OCI-LY7 (cell line): Measurements from ENCODE around the gene CCDC116. TPM values are rescaled to one million over a fixed set of nuclear protein-coding genes. Genes with fewer than 3 reads are reported as not detected.

ENCODE experiments used
- BruUV-seq: library from RNA; stranded (reverse); fragments of 400-500 nt; replicated peaks from 2 replicates; lab custom pipeline; 2021; lab: Mats Ljungman, UMichigan
- CTCF ChIA-PET: fragments of 300-600 bp; sonication (Branson Sonifier 250); formaldehyde crosslinking; loops from one replicate; lab custom pipeline; 2022; ENCODE audit warnings: antibody characterized with exemption; ENCODE audit not compliant: unreplicated experiment; lab: Charles Lee
- POLR2A ChIA-PET: fragments of 300-600 bp; sonication (Branson Sonifier 250); formaldehyde crosslinking; loops from one replicate; lab custom pipeline; 2022; ENCODE audit warnings: antibody characterized with exemption; lab: Charles Lee
- DNase-seq: peaks from one replicate; pipeline ENCODE4 v3.0.0-alpha.2; 2015; ENCODE audit warnings: low spot score
- H2AFZ ChIP-seq: fragments of 200-600 bp; sonication (generic), shearing (Covaris generic); 2 replicates; pipeline ENCODE4 v1.6.1; 2014; ENCODE audit warnings: mild to moderate bottlenecking, antibody characterized with exemption, low read length, moderate library complexity
- H3K27ac ChIP-seq: fragments of 200-600 bp; sonication (generic); 2 replicates; pipeline ENCODE4 v1.5.1; 2014; ENCODE audit warnings: mixed run types, low read depth, mild to moderate bottlenecking, moderate library complexity, low read length, inconsistent platforms; ENCODE audit not compliant: poor library complexity, severe bottlenecking
- H3K36me3 ChIP-seq: fragments of 200-600 bp; sonication (generic); 2 replicates; pipeline ENCODE4 v1.6.1; 2014; ENCODE audit warnings: mild to moderate bottlenecking, antibody characterized with exemption, low read length, moderate library complexity, mixed read lengths; ENCODE audit not compliant: insufficient read depth
- H3K4me1 ChIP-seq: fragments of 200-600 bp; sonication (generic); 2 replicates; pipeline ENCODE4 v1.5.1; 2014; ENCODE audit warnings: mild to moderate bottlenecking, low read length; ENCODE audit not compliant: insufficient read depth, poor library complexity, severe bottlenecking
- H3K4me2 ChIP-seq: fragments of 200-600 bp; sonication (generic); 2 replicates; pipeline ENCODE4 v1.6.1; 2014; ENCODE audit warnings: mild to moderate bottlenecking, low read length
- H3K4me3 ChIP-seq: fragments of 200-600 bp; sonication (generic); 2 replicates; pipeline ENCODE4 v1.5.1; 2014; ENCODE audit warnings: mild to moderate bottlenecking, low read depth, low read length; ENCODE audit not compliant: poor library complexity, severe bottlenecking
- H3K79me2 ChIP-seq: fragments of 200-600 bp; sonication (generic); 2 replicates; pipeline ENCODE4 v1.6.1; 2016; ENCODE audit warnings: low read depth, mild to moderate bottlenecking, low read length, moderate library complexity, mixed read lengths; ENCODE audit not compliant: insufficient read depth
- H3K9me2 ChIP-seq: fragments of 200-600 bp; sonication (generic); 2 replicates; pipeline ENCODE4 v1.6.1; 2016; ENCODE audit warnings: mild to moderate bottlenecking, low read length, mixed read lengths; ENCODE audit not compliant: insufficient read depth
- H3K9me3 ChIP-seq: fragments of 200-600 bp; sonication (generic); 2 replicates; pipeline ENCODE4 v1.6.1; 2014; ENCODE audit warnings: mild to moderate bottlenecking, mixed run types, low read length, mixed read lengths
- H4K20me1 ChIP-seq: fragments of 200-600 bp; sonication (generic); 2 replicates; pipeline ENCODE4 v1.6.1; 2014; ENCODE audit warnings: mild to moderate bottlenecking, antibody characterized with exemption, low read length, moderate library complexity, mixed read lengths; ENCODE audit not compliant: insufficient read depth
- EZH2phosphoT487 ChIP-seq: fragments of 200-600 bp; sonication (generic); IDR thresholded peaks from 2 replicates; pipeline ENCODE4 v1.6.1; 2018; ENCODE audit warnings: low read depth, borderline replicate concordance, mild to moderate bottlenecking, mixed run types, antibody characterized with exemption, low read length, moderate library complexity, mixed read lengths
- intact Hi-C: fragments of 100-400 bp; cut with micrococcal nuclease; formaldehyde crosslinking; loops from one replicate; pipeline ENCODE4 v1.10.0; 2022; ENCODE audit not compliant: unreplicated experiment
- total RNA-seq, 2 experiments: library from RNA; depleted of rRNA in 1 of 2; stranded (reverse); fragments of >200 nt in 1 of 2; shearing (Covaris generic) in 1 of 2; gene quantifications; 2 replicates each; pipeline ENCODE4 v1.2.3, GENCODE V29; 2014 to 2022
- TF ChIP-seq, protein P1 (sequence below): fragments of 200-600 bp; sonication (generic); conservative IDR thresholded peaks from 2 replicates; pipeline ENCODE4 v1.5.1; 2014; ENCODE audit warnings: mild to moderate bottlenecking, antibody characterized with exemption, low read length, moderate library complexity, mixed read lengths

Gene CCDC116
- total RNA-seq, 2 experiments from 2014 or later, result 1.5 to 3.1 TPM

DNA sequence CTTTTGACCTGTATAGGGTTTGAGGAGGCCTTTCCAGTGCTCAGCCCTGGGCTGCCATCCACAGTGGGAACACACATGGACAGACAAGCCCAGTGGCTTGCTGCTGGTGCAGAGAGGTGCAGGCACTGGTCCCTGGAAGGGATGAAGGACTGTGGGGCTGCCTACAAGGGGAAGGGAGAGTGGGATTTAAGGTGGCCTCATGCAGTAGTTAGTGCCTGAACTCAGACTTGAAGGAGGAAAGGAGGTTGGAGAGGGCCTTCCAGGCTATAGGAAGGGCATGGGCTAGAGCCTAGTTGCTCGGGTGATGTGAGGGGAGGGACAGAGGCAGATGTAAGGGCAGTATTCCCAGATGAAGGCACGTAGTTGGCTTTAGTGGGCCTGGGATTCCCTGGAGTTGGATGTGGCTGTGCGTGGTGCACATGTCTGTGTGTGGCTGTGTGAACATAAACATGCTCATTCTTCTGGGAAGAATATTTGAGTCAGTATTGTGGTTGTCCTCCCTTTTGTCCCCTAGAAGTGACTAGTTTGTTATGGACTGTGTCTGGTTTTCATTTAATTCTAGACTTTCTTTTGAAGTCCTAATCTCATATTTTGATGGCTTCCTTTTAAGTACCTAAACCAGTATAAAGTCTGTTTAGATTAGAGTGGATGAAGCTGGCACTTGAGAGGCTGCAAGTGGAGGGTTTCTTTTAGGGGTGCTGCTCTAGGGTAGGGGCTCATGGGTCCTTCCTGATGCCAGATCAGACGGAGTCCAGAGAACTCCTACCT is 21.2 kb upstream of the CCDC116 start:
- Histone ChIP-seq H4K20me1 (peaks cover 11% of the 10 kb centered on the region), H3K4me1 (peaks cover 28% of the 10 kb centered on the region), H3K36me3 (peaks cover 87% of the 10 kb centered on the region), H3K27ac (no peak overlapping the region), H3K79me2 (peaks cover 69% of the 10 kb centered on the region; the same call in 1 of the 2 replicates), H3K9me2 (no peaks in the 10 kb centered on the region), H3K4me3 (no peak overlapping the region), H3K4me2 (no peak overlapping the region), H3K9me3 (no peaks in the 10 kb centered on the region), H2AFZ (no peak overlapping the region)
- no peak for TF ChIP-seq EZH2phosphoT487
- TF ChIP-seq, protein P1, sequence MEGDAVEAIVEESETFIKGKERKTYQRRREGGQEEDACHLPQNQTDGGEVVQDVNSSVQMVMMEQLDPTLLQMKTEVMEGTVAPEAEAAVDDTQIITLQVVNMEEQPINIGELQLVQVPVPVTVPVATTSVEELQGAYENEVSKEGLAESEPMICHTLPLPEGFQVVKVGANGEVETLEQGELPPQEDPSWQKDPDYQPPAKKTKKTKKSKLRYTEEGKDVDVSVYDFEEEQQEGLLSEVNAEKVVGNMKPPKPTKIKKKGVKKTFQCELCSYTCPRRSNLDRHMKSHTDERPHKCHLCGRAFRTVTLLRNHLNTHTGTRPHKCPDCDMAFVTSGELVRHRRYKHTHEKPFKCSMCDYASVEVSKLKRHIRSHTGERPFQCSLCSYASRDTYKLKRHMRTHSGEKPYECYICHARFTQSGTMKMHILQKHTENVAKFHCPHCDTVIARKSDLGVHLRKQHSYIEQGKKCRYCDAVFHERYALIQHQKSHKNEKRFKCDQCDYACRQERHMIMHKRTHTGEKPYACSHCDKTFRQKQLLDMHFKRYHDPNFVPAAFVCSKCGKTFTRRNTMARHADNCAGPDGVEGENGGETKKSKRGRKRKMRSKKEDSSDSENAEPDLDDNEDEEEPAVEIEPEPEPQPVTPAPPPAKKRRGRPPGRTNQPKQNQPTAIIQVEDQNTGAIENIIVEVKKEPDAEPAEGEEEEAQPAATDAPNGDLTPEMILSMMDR, result no peak
- POLR2A ChIA-PET, result interaction anchor here (0.9 to 1.9 kb wide), 3 partner anchors 9 to 17 kb away, joined by 3 to 6 read pairs (median 4); no protein-coding TSS in a partner anchor
- BruUV-seq, result no TSS peak
- CTCF ChIA-PET, result no interaction called here
- intact Hi-C loops, result loop anchor here (10.0 kb wide), 1 partner anchor 1397 kb away; no protein-coding TSS in a partner anchor
- no peak for DNase-seq

DNA sequence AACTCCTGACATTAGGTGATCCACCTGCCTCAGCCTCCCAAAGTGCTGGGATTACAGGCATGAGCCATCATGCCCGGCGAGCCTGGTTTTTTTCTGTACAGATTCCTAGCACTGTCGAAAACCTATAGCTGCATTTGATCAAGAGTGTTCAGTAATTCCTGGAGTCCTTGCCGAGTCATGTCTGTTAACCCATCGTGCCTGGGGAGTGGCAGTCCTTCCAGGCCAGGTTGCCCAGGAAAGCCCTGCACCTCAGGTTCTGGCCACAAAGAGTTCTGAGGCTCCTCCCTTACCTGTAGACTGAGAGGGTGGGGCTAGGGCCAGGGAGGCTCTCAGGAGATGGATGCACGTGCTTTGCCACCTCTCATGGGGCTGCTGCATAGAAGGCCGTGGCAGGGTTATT is 19.7 kb upstream of the CCDC116 start:
- Histone ChIP-seq H3K9me2 (no peaks in the 10 kb centered on the region), H3K4me2 (no peak overlapping the region), H2AFZ (no peak overlapping the region), H3K36me3 (peaks cover 81% of the 10 kb centered on the region), H4K20me1 (peaks cover 16% of the 10 kb centered on the region), H3K4me3 (no peak overlapping the region), H3K27ac (no peak overlapping the region), H3K9me3 (no peaks in the 10 kb centered on the region), H3K79me2 (peaks cover 70% of the 10 kb centered on the region), H3K4me1 (peaks cover 42% of the 10 kb centered on the region)
- no peak for DNase-seq
- intact Hi-C loops, result loop anchor here (10.0 kb wide), 1 partner anchor 1398 kb away; no protein-coding TSS in a partner anchor
- no peak for TF ChIP-seq EZH2phosphoT487
- BruUV-seq, result no TSS peak
- POLR2A ChIA-PET, result interaction anchor here (0.9 to 1.0 kb wide), 2 partner anchors 12 to 36 kb away, joined by 3 to 4 read pairs; no protein-coding TSS in a partner anchor
- CTCF ChIA-PET, result no interaction called here

DNA sequence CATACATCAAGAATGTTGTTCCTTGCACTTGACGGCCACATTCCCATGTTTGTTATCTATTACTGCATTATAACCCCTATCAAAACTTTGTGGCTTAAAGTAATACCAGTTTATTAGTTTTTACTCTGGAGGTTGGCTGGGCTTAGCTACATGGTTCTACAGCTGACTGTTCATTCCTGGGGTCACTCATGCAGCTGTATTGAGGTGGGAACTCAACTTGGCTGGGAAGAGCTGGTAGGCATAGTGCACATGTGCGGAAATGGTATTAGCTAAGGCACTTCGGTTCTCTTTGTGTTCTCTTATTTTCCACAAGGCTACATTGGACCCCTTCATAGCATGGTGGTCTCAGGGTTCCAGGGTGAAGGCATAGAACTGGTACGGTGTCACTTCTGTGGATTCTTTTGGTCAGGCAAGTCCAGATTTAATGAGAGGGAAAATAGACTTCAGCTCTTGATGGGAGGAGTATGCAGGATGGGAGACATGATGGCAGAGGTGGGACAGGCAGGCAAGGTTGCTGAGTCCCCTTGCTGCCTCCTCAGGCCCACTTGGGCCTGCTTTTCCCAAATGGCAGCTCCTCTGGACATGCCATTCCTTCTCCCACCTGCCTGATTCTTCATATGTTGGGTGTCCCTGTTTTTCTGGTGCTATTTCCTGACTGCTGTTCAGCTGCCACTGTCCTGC is 18.9 kb upstream of the CCDC116 start:
- H3K36me3 ChIP-seq, result peaks cover 81% of the 10 kb centered on the region
- BruUV-seq, result no TSS peak
- peaks cover 45% of the 10 kb centered on the region for H3K4me1 ChIP-seq
- H4K20me1 ChIP-seq, result peaks cover 16% of the 10 kb centered on the region
- H3K27ac ChIP-seq, result peak overlapping the region; percentile 22
- POLR2A ChIA-PET, result interaction anchor here (1.0 kb wide), 1 partner anchor 37 kb away, joined by 4 read pairs; no protein-coding TSS in a partner anchor
- TF ChIP-seq, protein P1, result no peak
- TF ChIP-seq EZH2phosphoT487, result no peak
- H3K9me2 ChIP-seq, result no peaks in the 10 kb centered on the region
- DNase-seq, result no peak
- no peaks in the 10 kb centered on the region for H3K9me3 ChIP-seq
- H3K79me2 ChIP-seq, result peaks cover 69% of the 10 kb centered on the region
- H3K4me2 ChIP-seq, result peak overlapping the region; percentile 24; the same call in 1 of the 2 replicates
- CTCF ChIA-PET, result no interaction called here
- intact Hi-C loops, result loop anchor here (10.0 kb wide), 1 partner anchor 1399 kb away; no protein-coding TSS in a partner anchor
- H3K4me3 ChIP-seq, result no peak overlapping the region
- H2AFZ ChIP-seq, result no peak overlapping the region
